Measurements from ENCODE around the gene ZNF22.

ZNF22 gene

GRCh38 chr10:44986670-44987069 lies 14.1 kb upstream of the ZNF22 start:
- no peak overlapping the region for H3K9ac ChIP-seq (ENCODE audit: low read depth, low read length)
- H3K9me3 ChIP-seq (ENCODE audit: control insufficient read depth, insufficient read depth, low read length) = no peaks in the 10 kb centered on the region
- H3K36me3 ChIP-seq (ENCODE audit: insufficient read depth, low read length) = no peaks in the 10 kb centered on the region
- H3K4me1 ChIP-seq (ENCODE audit: insufficient read depth, low read length) = peaks cover 44% of the 10 kb centered on the region

DNA sequence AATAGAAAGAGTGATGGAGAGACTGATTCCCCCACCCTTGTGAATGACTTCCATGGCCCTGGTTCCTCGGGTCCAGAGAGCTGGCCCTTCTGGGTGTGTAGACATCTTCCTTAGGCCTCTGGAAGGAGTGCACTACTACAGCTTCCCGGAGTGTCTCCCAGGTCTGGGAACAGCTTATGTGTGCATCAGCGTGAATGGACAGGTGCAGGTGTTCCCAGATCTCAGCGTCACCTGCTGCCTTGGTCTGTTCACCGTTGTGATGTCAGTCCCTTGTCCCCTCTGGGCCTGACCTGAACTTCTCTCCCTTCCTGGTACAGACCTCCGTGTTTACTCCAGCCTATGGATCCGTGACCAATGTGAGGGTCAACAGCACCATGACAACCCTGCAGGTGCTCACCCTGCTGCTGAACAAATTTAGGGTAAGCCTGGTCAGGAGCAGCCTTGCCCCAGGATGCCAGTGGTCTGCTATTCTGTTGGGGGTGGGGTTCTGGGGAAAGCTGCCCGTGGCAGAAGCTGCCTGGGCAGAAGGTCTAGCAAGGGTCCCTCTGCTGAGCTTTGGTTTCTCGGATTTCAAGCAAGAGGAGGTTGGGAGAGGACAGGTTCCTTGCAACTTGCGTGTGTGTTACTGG lies 11.7 kb upstream of the ZNF22 start:
- no peaks in the 10 kb centered on the region for H3K36me3 ChIP-seq (ENCODE audit: insufficient read depth, low read length)
- H3K4me1 ChIP-seq (ENCODE audit: insufficient read depth, low read length) = peaks cover 45% of the 10 kb centered on the region
- H3K9me3 ChIP-seq (ENCODE audit: control insufficient read depth, insufficient read depth, low read length) = no peaks in the 10 kb centered on the region
- H3K9ac ChIP-seq (ENCODE audit: low read depth, low read length) = no peak overlapping the region

DNA sequence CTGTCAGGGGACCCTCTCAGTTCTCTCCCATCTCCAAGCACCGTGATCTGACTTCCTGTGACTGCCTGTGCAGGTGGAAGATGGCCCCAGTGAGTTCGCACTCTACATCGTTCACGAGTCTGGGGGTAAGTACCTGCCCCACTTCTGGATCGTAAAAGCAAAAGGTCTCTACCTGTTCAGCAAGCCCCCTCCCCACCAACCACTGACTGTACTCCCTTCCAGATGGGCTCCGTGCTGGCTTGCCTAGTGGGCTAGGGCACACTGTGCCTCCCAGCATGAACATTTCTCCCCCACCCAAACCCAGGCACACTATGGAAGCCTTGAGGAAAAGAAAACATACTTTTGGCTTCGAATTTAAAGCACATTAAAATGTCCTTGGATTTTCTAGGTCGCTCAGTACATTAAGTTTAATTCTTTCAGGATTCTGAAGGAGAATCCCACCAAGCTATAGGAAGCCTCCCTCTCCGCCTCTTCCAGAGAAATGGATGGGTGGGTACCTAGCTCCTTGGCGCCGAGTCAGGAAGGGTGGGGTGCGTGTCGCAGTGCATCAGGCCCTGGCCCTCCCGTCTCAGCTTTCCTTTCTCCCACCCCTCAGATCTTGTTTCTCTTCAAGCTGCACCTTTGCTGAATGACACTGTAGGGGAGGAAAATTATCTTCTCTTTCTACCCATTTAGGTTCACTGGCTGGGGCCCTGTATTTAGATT lies 11.0 kb upstream of the ZNF22 start:
- Histone ChIP-seq H3K9me3 (ENCODE audit: control insufficient read depth, insufficient read depth, low read length) (no peaks in the 10 kb centered on the region), H3K4me1 (ENCODE audit: insufficient read depth, low read length) (peaks cover 45% of the 10 kb centered on the region), H3K9ac (ENCODE audit: low read depth, low read length) (no peak overlapping the region), H3K36me3 (ENCODE audit: insufficient read depth, low read length) (no peaks in the 10 kb centered on the region)

DNA sequence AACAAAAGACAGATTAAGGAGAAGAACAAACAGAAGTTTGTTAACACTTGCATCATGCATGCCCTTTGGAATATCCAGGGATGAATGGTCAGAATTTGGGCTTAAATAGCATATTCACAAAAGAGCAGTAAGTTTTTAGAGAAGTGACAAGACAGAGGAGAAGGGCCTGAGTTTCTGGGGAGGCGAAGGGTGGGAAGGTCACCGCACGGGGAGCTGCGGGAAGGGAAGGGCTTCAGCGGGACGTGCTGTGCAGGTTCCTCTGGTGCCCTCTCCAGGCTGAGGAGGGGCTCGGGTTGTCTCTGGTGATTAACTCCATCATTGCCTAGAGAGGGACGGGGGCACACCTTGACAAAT lies 10.4 kb upstream of the ZNF22 start:
- H3K36me3 ChIP-seq (ENCODE audit: insufficient read depth, low read length) = no peaks in the 10 kb centered on the region
- H3K9me3 ChIP-seq (ENCODE audit: control insufficient read depth, insufficient read depth, low read length) = no peaks in the 10 kb centered on the region
- H3K4me1 ChIP-seq (ENCODE audit: insufficient read depth, low read length) = peaks cover 41% of the 10 kb centered on the region
- H3K9ac ChIP-seq (ENCODE audit: low read depth, low read length) = no peak overlapping the region

- Histone ChIP-seq H3K4me1 (ENCODE audit: insufficient read depth, low read length) (peaks cover 34% of the 10 kb centered on the region), H3K9ac (ENCODE audit: low read depth, low read length) (no peak overlapping the region), H3K36me3 (ENCODE audit: insufficient read depth, low read length) (no peaks in the 10 kb centered on the region), H3K9me3 (ENCODE audit: control insufficient read depth, insufficient read depth, low read length) (no peaks in the 10 kb centered on the region)
Measured at GRCh38 chr10:44990965-44991364, 9.8 kb upstream of the ZNF22 start.

- peaks cover 28% of the 10 kb centered on the region for H3K4me1 ChIP-seq (ENCODE audit: insufficient read depth, low read length)
Measured at GRCh38 chr10:44991571-44991970, 9.2 kb upstream of the ZNF22 start.

DNA sequence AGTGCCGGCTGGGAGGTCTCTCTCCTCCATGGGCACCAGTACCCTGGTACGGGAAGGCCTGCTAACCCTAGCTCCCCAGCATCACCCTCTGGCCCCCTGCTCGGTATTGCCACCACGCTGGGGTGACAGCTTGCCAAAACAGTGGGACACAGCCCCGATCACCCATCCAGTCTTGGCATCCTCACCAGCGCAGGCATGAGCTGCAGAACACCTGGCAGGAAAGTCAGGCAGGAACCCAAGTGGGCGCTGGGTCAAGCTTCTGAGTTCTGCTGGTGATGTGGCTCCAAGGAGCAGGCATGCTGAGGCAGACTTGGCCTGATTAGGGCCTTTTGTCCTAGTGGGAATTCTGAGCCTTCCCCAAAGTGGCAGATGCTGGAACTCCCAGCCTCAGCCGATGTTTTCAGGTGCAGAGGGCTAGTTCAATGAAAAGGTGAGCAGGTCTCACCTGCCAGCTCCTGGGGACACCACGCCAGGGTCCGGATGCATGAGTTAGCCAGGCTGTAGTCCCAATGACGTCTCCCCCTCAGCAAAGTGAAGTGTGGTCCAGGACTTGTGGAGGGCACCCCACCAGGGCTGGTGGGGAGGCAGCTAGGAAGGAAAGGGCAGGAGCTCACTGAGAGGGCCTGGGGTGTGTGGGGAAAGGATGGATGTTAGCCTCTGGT lies 8.5 kb upstream of the ZNF22 start:
- Histone ChIP-seq H3K9ac (ENCODE audit: low read depth, low read length) (no peak overlapping the region), H3K9me3 (ENCODE audit: control insufficient read depth, insufficient read depth, low read length) (no peaks in the 10 kb centered on the region), H3K4me1 (ENCODE audit: insufficient read depth, low read length) (peaks cover 26% of the 10 kb centered on the region), H3K36me3 (ENCODE audit: insufficient read depth, low read length) (no peaks in the 10 kb centered on the region)

More at GRCh38 chr10:44991571-44991970, 9.2 kb upstream of the ZNF22 start:
- no peaks in the 10 kb centered on the region for H3K9me3 ChIP-seq (ENCODE audit: control insufficient read depth, insufficient read depth, low read length)
- H3K36me3 ChIP-seq (ENCODE audit: insufficient read depth, low read length) = no peaks in the 10 kb centered on the region
- no peak overlapping the region for H3K9ac ChIP-seq (ENCODE audit: low read depth, low read length)

DNA sequence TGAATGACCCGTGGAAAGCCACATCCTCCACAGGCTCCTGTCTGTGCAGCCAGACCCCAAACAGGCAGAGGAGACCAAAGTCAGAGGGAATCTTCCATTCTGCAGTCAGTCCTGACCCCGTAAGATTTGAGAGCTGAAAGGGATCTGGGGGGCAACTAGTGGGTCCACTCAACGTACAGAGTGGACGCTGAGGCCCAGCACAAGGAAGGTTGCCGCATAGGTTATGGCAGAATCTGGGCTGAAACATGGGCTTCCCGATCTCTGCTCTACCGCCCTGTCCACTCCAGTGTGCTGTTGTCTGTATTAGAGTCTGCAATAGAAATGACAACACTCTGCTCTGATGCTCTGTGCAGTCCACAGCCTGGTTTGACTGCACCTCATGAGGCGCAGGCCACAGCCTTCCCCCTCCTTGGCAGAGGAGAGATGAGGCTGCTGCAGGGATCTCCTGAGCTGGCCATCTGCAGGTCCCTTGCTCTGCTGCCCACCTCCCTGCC lies 7.9 kb upstream of the ZNF22 start:
- H3K9me3 ChIP-seq (ENCODE audit: control insufficient read depth, insufficient read depth, low read length) = no peaks in the 10 kb centered on the region
- no peaks in the 10 kb centered on the region for H3K36me3 ChIP-seq (ENCODE audit: insufficient read depth, low read length)
- peaks cover 25% of the 10 kb centered on the region for H3K4me1 ChIP-seq (ENCODE audit: insufficient read depth, low read length)
- no peak overlapping the region for H3K9ac ChIP-seq (ENCODE audit: low read depth, low read length)

DNA sequence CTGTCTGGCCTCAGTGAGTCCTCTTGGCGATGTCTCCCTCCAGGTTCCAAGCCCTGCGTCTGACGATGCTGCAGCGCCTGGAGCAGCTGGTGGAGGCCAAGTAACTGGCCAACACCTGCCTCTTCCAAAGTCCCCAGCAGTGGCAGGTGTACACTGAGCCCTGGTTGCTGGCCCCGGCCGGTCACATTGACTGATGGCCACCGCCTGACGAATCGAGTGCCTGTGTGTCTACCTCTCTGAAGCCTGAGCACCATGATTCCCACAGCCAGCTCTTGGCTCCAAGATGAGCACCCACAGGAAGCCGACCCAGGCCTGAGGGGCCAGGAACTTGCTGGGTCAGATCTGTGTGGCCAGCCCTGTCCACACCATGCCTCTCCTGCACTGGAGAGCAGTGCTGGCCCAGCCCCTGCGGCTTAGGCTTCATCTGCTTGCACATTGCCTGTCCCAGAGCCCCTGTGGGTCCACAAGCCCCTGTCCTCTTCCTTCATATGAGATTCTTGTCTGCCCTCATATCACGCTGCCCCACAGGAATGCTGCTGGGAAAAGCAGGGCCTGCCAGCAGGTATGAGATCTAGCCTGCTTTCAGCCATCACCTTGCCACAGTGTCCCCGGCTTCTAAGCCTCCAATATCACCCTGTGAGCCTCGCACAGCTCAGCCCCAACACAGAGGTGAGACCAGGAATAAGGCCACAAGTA lies 7.3 kb upstream of the ZNF22 start:
- H3K36me3 ChIP-seq (ENCODE audit: insufficient read depth, low read length) = no peaks in the 10 kb centered on the region
- H3K4me1 ChIP-seq (ENCODE audit: insufficient read depth, low read length) = peaks cover 21% of the 10 kb centered on the region
- H3K9me3 ChIP-seq (ENCODE audit: control insufficient read depth, insufficient read depth, low read length) = no peaks in the 10 kb centered on the region
- no peak overlapping the region for H3K9ac ChIP-seq (ENCODE audit: low read depth, low read length)

- no peaks in the 10 kb centered on the region for H3K36me3 ChIP-seq (ENCODE audit: insufficient read depth, low read length)
- no peaks in the 10 kb centered on the region for H3K9me3 ChIP-seq (ENCODE audit: control insufficient read depth, insufficient read depth, low read length)
- H3K9ac ChIP-seq (ENCODE audit: low read depth, low read length) = no peak overlapping the region
- peaks cover 21% of the 10 kb centered on the region for H3K4me1 ChIP-seq (ENCODE audit: insufficient read depth, low read length)
Measured at GRCh38 chr10:44993922-44994751, 6.6 kb upstream of the ZNF22 start.

- Histone ChIP-seq H3K9ac (ENCODE audit: low read depth, low read length) (no peak overlapping the region), H3K9me3 (ENCODE audit: control insufficient read depth, insufficient read depth, low read length) (no peaks in the 10 kb centered on the region), H3K36me3 (ENCODE audit: insufficient read depth, low read length) (no peaks in the 10 kb centered on the region), H3K4me1 (ENCODE audit: insufficient read depth, low read length) (peaks cover 15% of the 10 kb centered on the region)
Measured at GRCh38 chr10:44994752-44995530, 5.8 kb upstream of the ZNF22 start.

- H3K4me1 ChIP-seq (ENCODE audit: insufficient read depth, low read length) = peaks cover 12% of the 10 kb centered on the region
- no peaks in the 10 kb centered on the region for H3K36me3 ChIP-seq (ENCODE audit: insufficient read depth, low read length)
- no peaks in the 10 kb centered on the region for H3K9me3 ChIP-seq (ENCODE audit: control insufficient read depth, insufficient read depth, low read length)
- no peak overlapping the region for H3K9ac ChIP-seq (ENCODE audit: low read depth, low read length)
Measured at GRCh38 chr10:44995581-44995913, 5.2 kb upstream of the ZNF22 start.

DNA sequence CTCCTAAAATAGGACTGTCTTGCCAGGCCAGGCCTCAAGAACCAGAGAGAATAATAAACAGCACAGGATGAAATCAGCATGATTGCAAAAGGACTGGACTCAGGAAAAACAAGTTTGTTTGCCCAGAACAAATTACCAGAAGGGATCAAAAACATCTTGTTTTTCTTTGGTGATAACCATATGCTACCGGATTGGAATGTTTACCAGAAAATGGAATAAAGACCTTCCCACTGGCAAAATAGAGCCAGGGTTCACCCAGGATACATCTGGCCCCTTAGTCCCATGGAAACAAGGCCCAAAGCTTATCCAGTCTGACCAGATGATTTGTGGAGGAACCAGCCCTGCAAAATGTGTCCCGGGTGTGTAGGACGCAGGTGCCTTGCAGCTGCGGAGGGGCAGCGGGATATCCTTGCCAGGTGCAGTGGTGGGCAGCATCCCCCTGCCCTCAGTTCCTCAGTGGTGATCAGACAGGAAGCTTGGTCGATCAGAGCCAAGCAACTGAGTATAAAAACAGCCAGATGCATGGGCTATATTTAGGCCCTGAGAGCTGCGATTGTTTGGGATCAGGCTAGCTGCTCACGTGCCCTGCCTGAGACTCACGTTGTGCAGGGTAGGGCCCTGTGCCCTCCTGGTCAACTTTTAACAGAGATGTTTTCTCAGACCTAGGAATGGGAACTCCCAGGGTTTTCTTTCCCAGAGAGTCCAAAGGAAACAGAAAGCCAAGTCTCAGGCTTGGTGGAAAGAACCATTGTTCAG lies 4.6 kb upstream of the ZNF22 start:
- H3K4me1 ChIP-seq (ENCODE audit: insufficient read depth, low read length) = peaks cover 7% of the 10 kb centered on the region
- no peaks in the 10 kb centered on the region for H3K9me3 ChIP-seq (ENCODE audit: control insufficient read depth, insufficient read depth, low read length)
- H3K9ac ChIP-seq (ENCODE audit: low read depth, low read length) = no peak overlapping the region
- no peaks in the 10 kb centered on the region for H3K36me3 ChIP-seq (ENCODE audit: insufficient read depth, low read length)
